ENCODE results near the gene RAP1A. TPM values are rescaled to one million over a fixed set of nuclear protein-coding genes. Genes with fewer than 3 reads are reported as not detected.
"Not testable (repeated sequence)": the region's sequence is repeated elsewhere in the genome, so short reads cannot be mapped to it uniquely, and the experiment has no call there.

Gene RAP1A
- total RNA-seq, 1 experiment from 2014 or later, result 55.2 TPM

DNA sequence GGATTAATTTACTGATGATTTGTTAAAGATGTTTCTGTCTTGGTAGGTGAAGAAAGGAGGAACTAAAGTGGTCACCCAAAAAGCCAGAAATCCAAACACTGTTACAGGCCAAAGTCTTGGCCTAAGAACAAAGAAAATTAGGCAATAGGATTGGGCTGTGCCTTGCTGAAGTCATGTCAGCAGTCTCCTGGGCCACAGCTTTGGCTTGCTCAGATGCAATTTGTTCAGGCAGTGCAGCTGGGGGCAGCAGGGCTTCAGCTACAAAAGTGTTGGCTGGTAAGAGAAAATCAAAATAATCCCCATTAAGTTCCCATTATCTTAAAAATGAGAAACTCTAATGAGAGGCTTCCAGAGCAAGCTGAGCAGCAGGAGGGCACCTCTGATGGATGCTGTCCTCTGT is 14.0 kb upstream of the RAP1A start:
- ChIA-PET POLR2A (ENCODE audit: unreplicated experiment) (interaction anchor here (0.5 kb wide), 1 partner anchor 33 kb away, joined by 6 read pairs; no protein-coding TSS in a partner anchor), CTCF (no interaction called here)
- no peaks in the 10 kb centered on the region for H3F3A ChIP-seq (ENCODE audit: insufficient read depth, low read depth)

DNA sequence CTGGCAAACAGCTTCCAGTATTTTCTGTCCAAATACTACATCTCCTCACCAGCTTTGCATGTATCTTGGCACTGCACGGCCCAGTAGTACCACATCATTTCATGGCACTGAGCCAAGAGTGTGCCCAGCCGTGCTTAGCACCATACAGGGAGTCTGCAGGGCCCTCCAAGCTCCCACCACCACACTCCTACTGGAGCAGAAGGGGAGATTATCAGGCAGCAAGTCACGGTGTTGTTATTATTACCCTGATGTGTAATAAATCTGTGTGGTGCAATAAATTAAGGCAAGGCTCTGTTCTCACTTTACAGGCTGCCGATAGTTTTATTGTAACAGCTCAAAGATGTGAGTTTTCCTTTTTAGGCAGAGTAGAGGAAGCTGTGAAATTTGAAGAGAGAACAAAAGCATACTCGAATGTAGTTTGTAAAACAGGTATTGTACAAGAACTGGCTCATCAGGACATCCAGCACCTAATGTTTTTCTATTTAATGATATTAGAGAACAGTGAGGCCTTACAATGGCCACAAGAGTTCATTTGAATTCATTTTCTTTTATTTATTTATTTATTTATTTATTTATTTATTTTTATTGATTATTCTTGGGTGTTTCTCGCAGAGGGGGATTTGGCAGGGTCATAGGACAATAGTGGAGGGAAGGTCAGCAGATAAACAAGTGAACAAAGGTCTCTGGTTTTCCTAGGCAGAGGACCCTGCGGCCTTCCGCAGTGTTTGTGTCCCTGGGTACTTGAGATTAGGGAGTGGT is 13.0 kb upstream of the RAP1A start:
- H3K4me1 ChIP-seq (replicated peaks; ENCODE audit: insufficient read depth); H2AFZ ChIP-seq; H3K4me3 ChIP-seq; POLR2A ChIA-PET (ENCODE audit: unreplicated experiment); CTCF ChIA-PET; H3K27ac ChIP-seq; H3K9me3 ChIP-seq (ENCODE audit: insufficient read depth, low read depth); BruUV-seq (replicated peaks); H3K79me2 ChIP-seq (ENCODE audit: low read depth); H3K27me3 ChIP-seq (ENCODE audit: insufficient read depth, low read depth); H3F3A ChIP-seq (ENCODE audit: insufficient read depth, low read depth); H3K4me2 ChIP-seq; H3K36me3 ChIP-seq (ENCODE audit: low read depth); H3K9me2 ChIP-seq (ENCODE audit: insufficient read depth); DNase-seq; H4K20me1 ChIP-seq (ENCODE audit: insufficient read depth); intact Hi-C loops (cut with micrococcal nuclease; ENCODE audit: unreplicated experiment): not testable (repeated sequence)

More for the DNA sequence above, 14.0 kb upstream of the RAP1A start:
- H3K4me3 ChIP-seq, result no peak overlapping the region
- no peak for DNase-seq
- TF ChIP-seq, protein P1, sequence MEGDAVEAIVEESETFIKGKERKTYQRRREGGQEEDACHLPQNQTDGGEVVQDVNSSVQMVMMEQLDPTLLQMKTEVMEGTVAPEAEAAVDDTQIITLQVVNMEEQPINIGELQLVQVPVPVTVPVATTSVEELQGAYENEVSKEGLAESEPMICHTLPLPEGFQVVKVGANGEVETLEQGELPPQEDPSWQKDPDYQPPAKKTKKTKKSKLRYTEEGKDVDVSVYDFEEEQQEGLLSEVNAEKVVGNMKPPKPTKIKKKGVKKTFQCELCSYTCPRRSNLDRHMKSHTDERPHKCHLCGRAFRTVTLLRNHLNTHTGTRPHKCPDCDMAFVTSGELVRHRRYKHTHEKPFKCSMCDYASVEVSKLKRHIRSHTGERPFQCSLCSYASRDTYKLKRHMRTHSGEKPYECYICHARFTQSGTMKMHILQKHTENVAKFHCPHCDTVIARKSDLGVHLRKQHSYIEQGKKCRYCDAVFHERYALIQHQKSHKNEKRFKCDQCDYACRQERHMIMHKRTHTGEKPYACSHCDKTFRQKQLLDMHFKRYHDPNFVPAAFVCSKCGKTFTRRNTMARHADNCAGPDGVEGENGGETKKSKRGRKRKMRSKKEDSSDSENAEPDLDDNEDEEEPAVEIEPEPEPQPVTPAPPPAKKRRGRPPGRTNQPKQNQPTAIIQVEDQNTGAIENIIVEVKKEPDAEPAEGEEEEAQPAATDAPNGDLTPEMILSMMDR (conservative IDR thresholded peaks at IDR 0.05), result no peak
- TF ChIP-seq EZH2 (IDR thresholded peaks at IDR 0.05; ENCODE audit: low read depth), result no peak
- 0 out of 2 replicates have a peak, but pooled peaks cover 9% of the 10 kb centered on the region for H3K4me1 ChIP-seq (replicated peaks; ENCODE audit: insufficient read depth)
- no peak overlapping the region for H3K27ac ChIP-seq
- H3K27me3 ChIP-seq (ENCODE audit: insufficient read depth, low read depth), result no peaks in the 10 kb centered on the region
- H3K79me2 ChIP-seq (ENCODE audit: low read depth), result no peaks in the 10 kb centered on the region
- intact Hi-C loops (cut with micrococcal nuclease; ENCODE audit: unreplicated experiment), result no loop called here
- no peak overlapping the region for H3K4me2 ChIP-seq
- no peaks in the 10 kb centered on the region for H3K9me2 ChIP-seq (ENCODE audit: insufficient read depth)
- no peaks in the 10 kb centered on the region for H3K9me3 ChIP-seq (ENCODE audit: insufficient read depth, low read depth)
- H4K20me1 ChIP-seq (ENCODE audit: insufficient read depth), result no peaks in the 10 kb centered on the region
- H3K36me3 ChIP-seq (ENCODE audit: low read depth), result no peaks in the 10 kb centered on the region
- H2AFZ ChIP-seq, result no peak overlapping the region
- no TSS peak for BruUV-seq (replicated peaks)

DNA sequence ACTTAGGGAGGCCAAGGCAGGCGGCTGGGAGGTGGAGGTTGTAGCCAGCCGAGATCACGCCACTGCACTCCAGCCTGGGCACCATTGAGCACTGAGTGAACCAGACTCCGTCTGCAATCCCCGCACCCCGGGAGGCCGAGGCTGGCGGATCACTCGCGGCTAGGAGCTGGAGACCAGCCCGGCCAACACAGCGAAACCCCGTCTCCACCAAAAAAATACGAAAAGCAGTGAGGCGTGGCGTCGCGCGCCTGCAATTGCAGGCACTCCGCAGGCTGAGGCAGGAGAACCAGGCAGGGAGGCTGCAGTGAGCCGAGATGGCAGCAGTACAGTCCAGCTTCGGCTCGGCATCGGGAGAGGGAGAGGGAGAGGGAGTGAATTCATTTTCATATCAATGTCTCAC is 11.1 kb upstream of the RAP1A start:
- H3K4me1 ChIP-seq (replicated peaks; ENCODE audit: insufficient read depth); H3F3A ChIP-seq (ENCODE audit: insufficient read depth, low read depth); DNase-seq; intact Hi-C loops (cut with micrococcal nuclease; ENCODE audit: unreplicated experiment); H3K27me3 ChIP-seq (ENCODE audit: insufficient read depth, low read depth); H3K27ac ChIP-seq; CTCF ChIA-PET; H2AFZ ChIP-seq; H4K20me1 ChIP-seq (ENCODE audit: insufficient read depth); BruUV-seq (replicated peaks); POLR2A ChIA-PET (ENCODE audit: unreplicated experiment); H3K4me3 ChIP-seq; H3K79me2 ChIP-seq (ENCODE audit: low read depth); H3K9me2 ChIP-seq (ENCODE audit: insufficient read depth); H3K4me2 ChIP-seq; H3K36me3 ChIP-seq (ENCODE audit: low read depth); H3K9me3 ChIP-seq (ENCODE audit: insufficient read depth, low read depth): not testable (repeated sequence)

DNA sequence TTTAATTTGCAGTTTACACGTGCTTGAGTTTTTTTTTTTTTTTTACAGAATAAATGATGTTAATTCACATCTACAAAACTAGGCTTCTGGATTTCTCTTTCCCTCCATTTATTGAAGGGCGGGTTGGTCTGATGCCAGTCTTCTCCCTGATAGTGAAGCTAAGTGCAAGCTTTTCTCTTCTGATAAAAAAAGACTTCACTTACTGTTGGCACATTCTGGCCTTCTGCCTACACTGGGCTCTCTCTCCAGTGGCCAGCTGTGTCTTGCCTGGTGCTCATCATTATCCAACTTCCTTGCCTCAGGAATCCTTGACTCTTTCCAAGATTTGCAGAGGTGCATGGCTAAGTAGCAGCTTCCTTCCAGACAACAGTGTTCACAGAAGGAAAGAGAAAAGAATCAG is 7.6 kb upstream of the RAP1A start:
- POLR2A ChIA-PET (ENCODE audit: unreplicated experiment), result no interaction called here
- H3K79me2 ChIP-seq (ENCODE audit: low read depth), result no peaks in the 10 kb centered on the region
- H3K4me2 ChIP-seq, result no peak overlapping the region
- CTCF ChIA-PET, result no interaction called here
- no peaks in the 10 kb centered on the region for H3K27me3 ChIP-seq (ENCODE audit: insufficient read depth, low read depth)
- H2AFZ ChIP-seq, result no peak overlapping the region
- no peaks in the 10 kb centered on the region for H4K20me1 ChIP-seq (ENCODE audit: insufficient read depth)
- no peaks in the 10 kb centered on the region for H3K36me3 ChIP-seq (ENCODE audit: low read depth)
- no peaks in the 10 kb centered on the region for H3K9me3 ChIP-seq (ENCODE audit: insufficient read depth, low read depth)
- intact Hi-C loops (cut with micrococcal nuclease; ENCODE audit: unreplicated experiment), result no loop called here
- H3K9me2 ChIP-seq (ENCODE audit: insufficient read depth), result no peaks in the 10 kb centered on the region
- BruUV-seq (replicated peaks), result no TSS peak
- TF ChIP-seq, protein P1 (conservative IDR thresholded peaks at IDR 0.05), result no peak
- H3K4me3 ChIP-seq, result no peak overlapping the region
- no peaks in the 10 kb centered on the region for H3K4me1 ChIP-seq (replicated peaks; ENCODE audit: insufficient read depth)
- no peaks in the 10 kb centered on the region for H3F3A ChIP-seq (ENCODE audit: insufficient read depth, low read depth)
- DNase-seq, result no peak
- no peak overlapping the region for H3K27ac ChIP-seq

All from PC-9 (cell line).